ENCODE data around the gene HSF4.

DNA sequence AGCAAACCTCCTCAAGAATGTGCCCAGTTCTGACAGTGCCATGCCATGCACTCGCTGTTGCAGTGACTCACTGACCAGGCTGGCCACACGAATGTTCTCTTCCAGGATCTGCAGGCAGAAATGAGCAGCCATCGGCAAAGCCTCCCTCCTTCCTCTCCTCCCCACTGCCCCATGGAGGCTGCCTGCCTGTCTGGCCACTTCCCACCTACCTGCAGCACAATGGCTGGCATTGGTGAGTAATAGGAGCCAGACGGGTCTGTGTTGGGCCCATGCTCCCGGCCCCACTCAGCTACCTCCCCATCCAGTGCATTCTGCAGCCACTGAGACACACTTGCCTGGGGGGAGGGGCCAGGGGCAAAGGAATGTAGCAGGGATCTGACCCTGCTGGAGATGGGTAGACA lies 22.0 kb downstream of the HSF4 start:
- TF ChIP-seq, protein P1, sequence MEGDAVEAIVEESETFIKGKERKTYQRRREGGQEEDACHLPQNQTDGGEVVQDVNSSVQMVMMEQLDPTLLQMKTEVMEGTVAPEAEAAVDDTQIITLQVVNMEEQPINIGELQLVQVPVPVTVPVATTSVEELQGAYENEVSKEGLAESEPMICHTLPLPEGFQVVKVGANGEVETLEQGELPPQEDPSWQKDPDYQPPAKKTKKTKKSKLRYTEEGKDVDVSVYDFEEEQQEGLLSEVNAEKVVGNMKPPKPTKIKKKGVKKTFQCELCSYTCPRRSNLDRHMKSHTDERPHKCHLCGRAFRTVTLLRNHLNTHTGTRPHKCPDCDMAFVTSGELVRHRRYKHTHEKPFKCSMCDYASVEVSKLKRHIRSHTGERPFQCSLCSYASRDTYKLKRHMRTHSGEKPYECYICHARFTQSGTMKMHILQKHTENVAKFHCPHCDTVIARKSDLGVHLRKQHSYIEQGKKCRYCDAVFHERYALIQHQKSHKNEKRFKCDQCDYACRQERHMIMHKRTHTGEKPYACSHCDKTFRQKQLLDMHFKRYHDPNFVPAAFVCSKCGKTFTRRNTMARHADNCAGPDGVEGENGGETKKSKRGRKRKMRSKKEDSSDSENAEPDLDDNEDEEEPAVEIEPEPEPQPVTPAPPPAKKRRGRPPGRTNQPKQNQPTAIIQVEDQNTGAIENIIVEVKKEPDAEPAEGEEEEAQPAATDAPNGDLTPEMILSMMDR (IDR thresholded peaks at IDR 0.05; ENCODE audit: low read depth, low read length) = no peak
- no peak for TF ChIP-seq POLR2A (IDR thresholded peaks at IDR 0.05; ENCODE audit: extremely low read depth, insufficient read length)
- TF ChIP-seq MYC (IDR thresholded peaks at IDR 0.05; ENCODE audit: low read depth, low read length) = no peak
- TF ChIP-seq, protein P2, sequence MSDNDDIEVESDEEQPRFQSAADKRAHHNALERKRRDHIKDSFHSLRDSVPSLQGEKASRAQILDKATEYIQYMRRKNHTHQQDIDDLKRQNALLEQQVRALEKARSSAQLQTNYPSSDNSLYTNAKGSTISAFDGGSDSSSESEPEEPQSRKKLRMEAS (IDR thresholded peaks at IDR 0.05; ENCODE audit: low read depth, low read length) = no peak
